NCI-H1105 treated with DMSO at 0.1 percent for 48 hours (cell line): ENCODE results near the gene HCFC1R1.

Experiments used
- DNase-seq: peaks from one replicate; lab custom pipeline; 2025; lab: John Stamatoyannopoulos, UW

Gene HCFC1R1

GRCh38 chr16:3020247-3020603, 3.5 kb downstream of the HCFC1R1 start, which contains the start of gene TNFRSF12A:
Gene TNFRSF12A (plus strand): TSS chr16:3020368. CDS start chr16:3020398, 30 bp downstream.
- DNase-seq: peak; percentile 18

GRCh38 chr16:3019594-3020246, 4.0 kb downstream of the HCFC1R1 start:
- no peak for DNase-seq

GRCh38 chr16:3017794-3018506, 5.8 kb downstream of the HCFC1R1 start, which contains the start of gene CLDN6:
Gene CLDN6 (minus strand): TSS chr16:3018183. CDS start chr16:3016021, 2,162 bp downstream.
- DNase-seq: no peak

GRCh38 chr16:3017344-3017743, 6.4 kb downstream of the HCFC1R1 start:
- DNase-seq: no peak

- no peak for DNase-seq
Measured at GRCh38 chr16:3015865-3016521, 7.7 kb downstream of the HCFC1R1 start.

- no peak for DNase-seq
Measured at GRCh38 chr16:3014971-3015370, 8.8 kb downstream of the HCFC1R1 start.

- no peak for DNase-seq
Measured at GRCh38 chr16:3013998-3014690, 9.6 kb downstream of the HCFC1R1 start.

GRCh38 chr16:3013491-3013951, 10.2 kb downstream of the HCFC1R1 start:
- no peak for DNase-seq

- DNase-seq: peak; percentile 77
Measured at GRCh38 chr16:3012828-3013420, 10.8 kb downstream of the HCFC1R1 start, which contains the start of gene CLDN9. Gene CLDN9 (plus strand): TSS chr16:3012923. CDS start chr16:3013363, 440 bp downstream.

- DNase-seq: peak; percentile 80
Measured at GRCh38 chr16:3012246-3012645, 11.5 kb downstream of the HCFC1R1 start.

GRCh38 chr16:3010510-3010909, 13.2 kb downstream of the HCFC1R1 start:
- DNase-seq: no peak

- DNase-seq: no peak
Measured at GRCh38 chr16:3009568-3010390, 14.0 kb downstream of the HCFC1R1 start.

- DNase-seq: no peak
Measured at GRCh38 chr16:3008690-3009037, 15.1 kb downstream of the HCFC1R1 start.

- DNase-seq: no peak
Measured at GRCh38 chr16:3007957-3008689, 15.6 kb downstream of the HCFC1R1 start.

GRCh38 chr16:3007059-3007956, 16.4 kb downstream of the HCFC1R1 start:
- no peak for DNase-seq

- no peak for DNase-seq
Measured at GRCh38 chr16:3004781-3005284, 18.9 kb downstream of the HCFC1R1 start.

GRCh38 chr16:3004319-3004718, 19.4 kb downstream of the HCFC1R1 start:
- DNase-seq: no peak

GRCh38 chr16:3003582-3004270, 20.0 kb downstream of the HCFC1R1 start:
- peak; percentile 91 for DNase-seq
